HEK293T (cell line): ENCODE measurements around the gene ZSCAN25.

ENCODE experiments used
- ARNT ChIP-seq: fragments of 450-650 bp; IDR thresholded peaks from 2 replicates; pipeline ENCODE4 v1.6.1; 2017; ENCODE audit warnings: mild to moderate bottlenecking
- BHLHE40 ChIP-seq: fragments of 450-650 bp; IDR thresholded peaks from 2 replicates; pipeline ENCODE4 v1.6.1; 2016; ENCODE audit warnings: mild to moderate bottlenecking, moderate library complexity, borderline replicate concordance
- CTBP1 ChIP-seq: fragments of 450-650 bp; IDR thresholded peaks from 2 replicates; pipeline ENCODE4 v1.6.1; 2016; ENCODE audit warnings: borderline replicate concordance
- FOXM1 ChIP-seq: fragments of 450-650 bp; IDR thresholded peaks from 2 replicates; pipeline ENCODE4 v1.6.1; 2017; ENCODE audit warnings: mild to moderate bottlenecking, borderline replicate concordance
- SP1 ChIP-seq: fragments of 450-650 bp; IDR thresholded peaks from 2 replicates; pipeline ENCODE4 v1.6.1; 2017
- ZNF384 ChIP-seq: fragments of 450-650 bp; IDR thresholded peaks from 2 replicates; pipeline ENCODE4 v1.6.1; 2016

DNA sequence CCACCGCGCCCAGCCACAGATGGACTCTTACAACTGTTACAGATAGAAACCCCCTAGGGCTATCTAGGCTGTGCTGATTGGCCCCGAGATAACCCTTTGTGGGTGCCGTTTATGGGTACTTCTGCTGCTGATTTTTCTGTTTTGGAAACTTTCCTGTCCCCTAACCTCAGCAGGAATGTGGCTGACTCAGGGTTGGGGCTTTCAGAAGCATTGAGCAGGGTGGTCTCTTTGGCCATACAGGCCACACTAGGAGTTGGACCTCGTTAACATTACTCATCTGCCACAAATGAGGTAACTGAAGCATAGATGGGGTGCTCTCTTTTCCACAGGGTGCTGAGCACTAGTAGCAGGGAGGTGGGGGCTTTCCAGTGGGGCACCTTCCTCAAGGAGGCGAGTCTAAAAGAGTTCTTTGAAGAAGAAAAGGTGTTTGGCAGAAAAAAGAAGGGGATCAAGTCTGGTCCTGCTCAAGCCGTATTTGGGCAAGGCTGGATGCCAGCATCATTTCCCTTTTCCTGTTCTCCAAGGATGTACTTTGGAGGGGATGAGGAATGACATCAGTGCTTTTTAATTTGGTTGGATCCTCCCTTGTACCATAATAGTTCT, 6.4 kb downstream of the ZSCAN25 start:
- TF ChIP-seq BHLHE40 (no peak), FOXM1 (no peak), CTBP1 (no peak), ZNF384 (no peak), ARNT (no peak), SP1 (no peak)
